NK-92 (cell line): ENCODE measurements around the gene JMJD1C.

ENCODE experiments used
- DNase-seq: peaks from one replicate; lab custom pipeline; 2025; ENCODE audit not compliant: unreplicated experiment; lab: John Stamatoyannopoulos, UW

JMJD1C gene

DNA sequence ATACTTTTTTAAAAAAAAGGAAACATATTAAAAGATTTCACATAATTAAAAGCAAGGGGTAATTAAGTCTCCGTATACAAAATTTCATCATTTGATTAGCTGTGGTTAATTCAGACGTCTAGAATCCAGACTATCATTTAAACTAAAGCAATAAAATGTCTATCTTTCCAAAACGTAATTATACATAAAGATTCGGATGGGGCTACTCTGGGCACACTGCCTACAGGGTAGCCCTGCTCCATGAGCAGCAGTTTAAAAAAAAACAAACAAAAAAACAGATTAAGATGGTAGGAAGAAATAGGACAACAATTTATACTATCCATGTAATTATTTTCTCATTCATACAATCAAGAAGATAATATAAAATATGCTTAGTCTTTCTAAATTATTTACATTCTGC lies 236.6 kb downstream of the JMJD1C start:
- no peak for DNase-seq

DNA sequence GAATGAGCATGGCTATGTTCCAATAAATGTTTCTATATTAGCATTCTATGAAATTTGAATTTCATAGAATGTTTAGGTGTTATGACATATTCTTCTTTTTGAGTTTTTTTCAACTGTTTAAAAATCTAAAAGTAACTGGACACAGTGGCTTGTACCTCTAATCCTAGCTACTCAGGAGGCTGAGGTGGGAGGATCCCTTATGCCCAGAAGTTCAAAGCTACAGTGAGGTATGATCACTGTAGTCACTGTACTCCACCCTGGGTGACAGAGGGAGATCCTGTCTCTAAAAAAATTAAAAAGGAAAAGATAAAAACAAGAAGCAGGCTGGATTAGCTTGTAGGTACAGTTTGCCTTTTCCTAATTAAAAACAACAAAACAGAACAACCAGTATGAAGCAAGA lies 237.5 kb downstream of the JMJD1C start:
- no peak for DNase-seq

DNA sequence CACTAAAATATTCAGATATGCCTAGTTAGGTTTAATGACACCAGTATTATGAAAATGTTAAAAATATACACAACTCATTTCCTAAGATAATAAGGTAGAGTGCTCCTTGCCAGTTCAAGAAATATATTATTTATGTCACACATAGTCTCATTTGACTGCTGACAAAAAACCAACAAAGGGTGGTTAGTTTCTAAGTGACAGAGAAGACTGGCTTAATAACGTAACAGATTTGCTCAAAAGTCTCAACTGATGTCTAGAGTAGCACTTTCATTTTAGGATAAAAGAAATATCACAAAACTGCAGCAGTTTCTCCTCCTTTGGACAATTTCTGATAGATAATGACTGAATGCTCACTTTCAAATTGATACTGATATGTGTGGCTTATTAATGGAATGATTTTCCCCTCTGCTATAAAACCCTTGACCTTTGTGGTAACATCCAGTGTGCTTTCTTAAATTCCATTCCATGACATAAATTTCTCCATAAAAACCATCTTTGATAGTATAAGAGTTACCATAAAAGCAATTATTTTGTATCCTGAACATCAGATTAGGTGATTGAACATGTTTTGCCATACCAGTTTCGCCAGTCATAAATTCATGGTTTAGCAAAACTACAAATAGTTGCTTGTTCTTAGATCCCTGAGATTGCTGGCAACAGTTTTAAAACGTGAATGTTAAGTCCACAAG lies 238.4 kb downstream of the JMJD1C start:
- DNase-seq: no peak

DNA sequence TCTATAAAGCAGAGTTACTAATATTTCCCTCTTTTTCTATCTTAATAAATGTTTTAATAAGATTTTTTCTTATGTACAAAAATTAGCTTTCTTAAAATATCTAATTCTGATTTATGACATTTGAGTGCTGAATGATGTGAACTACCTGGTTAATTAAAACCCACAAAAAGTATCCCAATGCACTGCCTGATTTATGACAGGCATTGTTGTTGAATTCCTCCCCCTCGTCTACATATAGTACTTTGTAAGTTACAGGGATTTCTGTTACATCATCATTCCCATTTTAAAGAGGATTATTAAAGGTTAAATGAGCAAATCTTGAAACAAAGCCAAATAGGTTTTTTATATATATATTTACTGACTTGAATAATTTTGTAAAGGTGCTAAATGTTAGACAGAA lies 241.5 kb downstream of the JMJD1C start:
- no peak for DNase-seq

DNA sequence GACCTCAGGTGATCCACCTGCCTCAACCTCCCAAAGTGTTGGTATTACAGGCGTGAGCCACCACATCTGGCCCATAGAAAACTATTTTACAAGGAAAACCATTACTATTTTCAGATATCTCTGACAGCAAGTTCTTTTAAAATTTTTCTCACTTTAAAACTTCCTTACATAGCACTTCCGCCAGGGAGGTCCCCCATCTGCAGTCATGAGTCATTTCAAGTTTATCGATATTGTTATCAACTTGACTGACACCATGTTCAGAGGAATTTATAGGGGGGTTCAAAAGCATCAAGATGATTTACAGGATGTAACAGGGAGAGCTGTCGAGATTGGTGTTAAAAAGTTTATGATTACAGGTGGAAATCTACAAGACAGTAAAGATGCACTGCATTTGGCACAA lies 243.8 kb downstream of the JMJD1C start:
- no peak for DNase-seq

DNA sequence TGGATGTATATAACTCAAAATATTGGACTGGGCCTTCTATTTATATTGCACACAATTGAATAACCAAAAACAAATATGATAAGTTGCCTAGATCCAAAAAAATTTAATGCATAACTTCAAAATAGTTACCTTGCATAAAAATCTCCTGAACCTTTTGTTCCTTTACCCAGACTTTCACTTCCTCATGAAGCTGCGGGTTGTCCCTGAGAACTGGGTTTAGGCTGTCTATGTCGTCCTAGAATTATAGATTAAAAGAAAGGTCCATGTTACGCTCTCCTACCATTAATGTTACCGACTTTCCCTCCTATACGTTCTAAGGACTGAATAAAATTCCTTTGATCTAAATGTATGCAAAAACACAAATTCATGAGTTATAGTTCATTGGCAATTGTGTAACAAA lies 246.0 kb downstream of the JMJD1C start:
- no peak for DNase-seq

DNA sequence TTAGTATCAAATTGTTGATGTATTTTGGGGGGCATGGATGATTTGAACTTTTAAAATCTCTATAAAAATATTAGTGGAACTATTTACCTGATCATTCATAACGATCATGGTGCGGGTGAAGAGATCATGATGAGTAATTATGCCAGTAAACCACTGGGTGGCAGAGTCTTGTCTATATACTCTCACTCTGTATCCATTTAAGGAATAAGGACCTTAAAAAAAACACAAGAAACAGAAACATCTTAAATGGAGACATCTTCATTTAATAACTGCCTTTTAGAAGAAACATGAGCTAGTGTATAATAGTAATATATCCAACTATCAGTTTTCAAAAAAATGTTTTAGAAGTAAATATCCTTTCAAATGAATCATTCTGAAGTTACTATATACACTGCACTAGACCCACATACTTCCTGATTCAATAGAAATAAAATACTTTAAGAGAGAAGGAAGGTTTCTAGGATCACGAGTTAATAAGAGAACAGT lies 248.6 kb downstream of the JMJD1C start:
- DNase-seq: no peak

DNA sequence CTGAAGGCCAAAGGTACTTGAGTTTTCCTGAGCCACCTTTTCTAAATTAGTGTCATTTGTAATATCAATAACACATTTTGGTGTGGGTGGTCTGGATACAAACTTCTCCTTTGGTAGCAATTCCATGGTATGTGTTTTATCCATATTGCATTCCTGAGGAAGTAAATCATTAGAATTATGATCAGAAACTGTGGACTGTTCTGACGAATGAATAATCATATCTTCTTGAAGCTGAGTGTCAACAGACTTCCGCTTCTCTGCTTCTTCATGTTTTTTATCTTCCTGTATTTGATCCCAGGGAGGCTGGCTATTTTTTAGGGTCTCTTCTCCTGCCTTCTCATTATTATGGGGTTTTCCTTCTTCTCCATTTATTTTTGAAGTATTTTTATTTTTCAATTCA lies 251.2 kb downstream of the JMJD1C start:
- DNase-seq: no peak

DNA sequence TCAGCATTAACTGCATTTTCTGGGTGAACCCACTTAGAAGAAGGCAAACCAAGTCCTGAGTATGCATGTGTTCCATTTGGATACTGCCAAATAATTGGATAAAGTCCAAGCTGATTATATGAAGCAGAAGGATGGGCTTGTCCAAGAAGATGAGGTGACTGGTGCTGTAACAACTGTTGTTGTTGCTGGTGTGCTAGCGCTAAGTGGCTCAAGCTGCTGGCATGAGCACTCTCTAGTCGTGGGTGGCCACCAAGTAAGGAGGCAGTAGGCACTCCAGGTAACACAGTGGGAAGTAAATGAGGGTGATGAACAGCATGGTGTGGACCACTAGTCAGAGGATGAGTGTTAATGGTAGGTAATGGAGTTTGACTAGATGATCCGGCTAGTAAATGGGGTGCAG lies 252.3 kb downstream of the JMJD1C start:
- DNase-seq: no peak

DNA sequence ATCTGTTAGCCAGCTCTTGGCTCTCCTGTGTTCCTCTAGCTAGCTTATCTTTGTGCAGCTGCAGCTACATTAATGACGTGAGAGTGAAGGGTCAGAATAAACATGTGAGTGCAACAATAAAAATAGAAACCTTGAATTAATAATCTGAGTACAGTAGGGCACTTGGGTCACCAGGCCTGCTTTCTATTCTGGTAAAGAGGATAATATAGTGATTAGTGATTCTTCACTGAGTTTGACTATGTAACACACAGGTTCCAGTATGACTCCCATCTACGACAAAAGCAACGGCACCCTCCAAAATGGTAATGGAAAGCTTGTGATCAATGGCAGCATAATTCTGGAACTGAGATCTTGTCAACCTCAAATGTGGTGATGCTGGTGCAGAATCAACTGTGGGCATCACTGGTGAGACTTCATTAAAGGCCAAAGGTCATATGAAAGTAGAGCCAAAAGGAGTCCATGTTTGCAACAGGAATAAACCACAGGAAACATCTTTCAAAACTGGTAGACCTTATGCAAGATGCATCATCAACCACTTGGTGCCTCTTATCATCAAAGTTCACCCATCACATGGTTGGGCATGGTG lies 255.1 kb downstream of the JMJD1C start:
- DNase-seq: no peak

DNA sequence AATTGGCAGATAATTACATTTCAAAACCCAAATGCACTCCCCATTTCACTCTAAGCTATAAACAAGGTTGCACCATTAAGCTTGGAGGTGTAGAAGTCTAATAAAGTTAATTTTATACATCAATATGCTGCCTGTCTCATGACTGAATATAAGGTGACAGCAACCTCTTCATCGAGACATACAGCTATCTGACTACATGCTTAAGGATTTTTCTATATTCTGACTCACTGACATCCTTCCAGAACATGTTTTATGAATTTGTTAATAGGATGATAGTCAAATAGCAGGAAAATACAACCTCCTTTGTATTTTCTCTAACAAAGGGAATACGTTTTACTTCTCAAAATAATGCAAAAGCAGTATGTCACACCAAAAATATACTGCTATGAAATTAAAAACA lies 256.1 kb downstream of the JMJD1C start:
- no peak for DNase-seq

DNA sequence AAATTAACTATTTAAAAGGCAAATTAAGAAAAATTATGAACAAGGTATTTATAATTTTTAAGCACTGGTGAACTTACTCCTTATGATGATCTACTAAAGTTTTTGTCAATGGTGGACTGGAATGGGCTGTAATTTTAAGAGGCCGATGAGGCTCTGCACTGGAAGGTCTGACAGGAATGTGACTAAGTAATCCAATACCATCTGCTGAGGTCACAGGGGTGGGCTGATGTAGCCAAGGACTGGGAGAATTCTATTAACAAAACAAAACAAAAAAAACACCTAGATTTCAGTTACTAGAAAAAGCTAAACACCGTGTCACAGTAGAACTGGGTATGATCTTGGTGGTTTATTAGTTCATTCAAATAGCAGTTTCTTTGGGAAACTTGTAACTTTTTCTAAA lies 256.8 kb downstream of the JMJD1C start:
- DNase-seq: no peak

DNA sequence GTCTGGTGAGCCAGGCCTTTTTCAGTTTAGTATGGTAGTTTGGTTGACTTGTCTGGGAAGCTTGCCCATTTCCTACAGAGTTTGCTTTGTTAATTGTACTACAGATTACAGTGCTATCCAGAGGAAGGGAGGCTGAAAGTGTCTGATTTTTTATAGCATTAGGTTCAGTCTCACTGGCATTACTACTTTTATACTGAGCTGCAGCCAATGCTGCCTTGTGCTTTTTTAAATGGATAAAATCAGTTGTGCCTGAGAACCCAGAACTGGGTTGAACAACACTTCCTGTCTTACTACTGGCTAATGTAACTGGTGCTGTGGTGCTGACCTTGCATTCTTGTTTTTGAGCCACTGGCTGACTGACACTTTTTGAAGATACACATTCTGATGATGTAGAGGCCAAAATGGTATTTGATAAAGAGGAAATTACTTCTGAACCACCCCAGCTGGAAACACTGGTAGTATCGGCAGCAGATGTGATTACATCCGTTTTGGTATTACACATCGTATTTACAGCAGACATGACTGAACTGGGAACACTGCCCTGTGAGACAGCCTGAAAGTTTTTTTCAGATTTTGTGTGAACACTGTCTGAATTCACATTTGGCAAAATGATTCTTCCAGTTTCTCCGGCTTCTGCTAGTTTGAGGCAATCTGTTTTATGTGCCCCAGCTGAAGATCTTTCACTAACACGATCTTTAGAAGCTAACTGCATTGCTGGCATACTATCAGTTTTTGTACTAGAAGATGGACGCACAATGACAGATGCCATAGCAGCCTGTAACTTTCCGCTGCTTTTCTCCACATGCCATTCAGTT lies 258.6 kb downstream of the JMJD1C start:
- DNase-seq: no peak

DNA sequence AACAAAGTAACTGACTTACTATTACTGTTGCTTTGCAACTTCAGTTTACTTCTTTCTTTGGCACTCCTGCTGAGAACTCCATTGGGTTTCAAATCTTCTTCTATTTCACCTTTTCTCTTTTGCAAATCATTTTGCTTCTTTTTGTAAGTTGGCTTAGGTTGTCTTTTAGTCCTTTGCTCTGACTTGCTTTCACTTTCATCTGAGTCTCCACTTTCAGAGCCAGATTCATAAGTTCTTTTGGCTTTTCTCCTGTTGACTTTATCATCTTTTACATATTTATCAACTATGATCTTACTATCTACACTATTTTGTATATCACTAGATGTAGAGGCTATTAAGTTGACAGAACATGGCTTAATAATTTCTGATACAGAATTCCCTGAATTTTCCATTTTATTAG lies 259.2 kb downstream of the JMJD1C start:
- DNase-seq: no peak

DNA sequence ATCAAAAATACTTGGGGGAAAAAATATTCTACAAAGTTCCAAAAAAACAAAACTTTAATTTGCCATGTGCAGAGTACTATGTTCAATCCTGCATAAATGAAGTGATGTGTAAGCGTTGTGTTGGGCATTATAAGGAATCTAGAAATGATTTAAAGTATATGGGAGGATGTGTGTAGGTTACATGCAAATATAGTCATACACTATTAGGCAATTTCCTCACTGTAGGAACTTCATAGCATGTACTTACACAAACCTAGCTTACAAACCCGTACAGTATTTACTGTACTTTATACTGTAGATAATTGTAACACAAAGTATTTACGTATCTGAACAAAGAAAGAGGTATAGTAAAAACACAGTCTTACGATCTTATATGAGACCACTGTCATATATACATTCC lies 260.4 kb downstream of the JMJD1C start:
- no peak for DNase-seq

DNA sequence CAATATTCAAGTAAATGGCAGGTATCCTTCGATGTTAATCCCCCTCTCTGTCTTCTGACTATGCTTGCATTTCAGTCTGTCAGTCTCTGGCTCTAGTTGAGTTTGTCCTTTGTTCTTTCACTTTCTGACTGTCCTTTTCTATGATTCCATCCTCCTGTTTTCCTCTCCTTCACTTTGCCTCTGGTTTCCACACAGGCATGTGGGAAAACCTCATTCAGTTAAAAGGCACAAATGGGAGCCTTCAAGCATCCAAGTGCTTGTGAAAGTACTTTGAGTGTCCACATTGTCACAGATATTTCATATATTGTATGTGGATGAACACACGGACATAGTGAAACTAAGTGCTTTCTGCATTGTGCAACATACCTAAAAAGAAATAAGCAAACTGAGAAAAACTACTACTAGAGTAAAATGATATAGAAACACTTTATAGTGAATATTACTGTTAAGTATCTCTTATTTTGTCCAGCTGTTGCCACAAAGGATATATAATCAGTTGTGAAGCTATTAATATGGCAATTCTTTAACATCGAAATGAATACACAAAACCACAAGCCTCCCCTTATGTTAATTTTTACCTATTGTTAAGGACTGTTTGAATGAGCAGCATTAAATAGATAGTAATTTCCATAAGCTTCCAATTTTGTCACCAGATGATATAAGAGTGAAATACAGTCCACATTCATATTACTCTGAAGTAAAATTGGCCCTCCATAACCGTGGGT lies 260.9 kb downstream of the JMJD1C start:
- DNase-seq: no peak

DNA sequence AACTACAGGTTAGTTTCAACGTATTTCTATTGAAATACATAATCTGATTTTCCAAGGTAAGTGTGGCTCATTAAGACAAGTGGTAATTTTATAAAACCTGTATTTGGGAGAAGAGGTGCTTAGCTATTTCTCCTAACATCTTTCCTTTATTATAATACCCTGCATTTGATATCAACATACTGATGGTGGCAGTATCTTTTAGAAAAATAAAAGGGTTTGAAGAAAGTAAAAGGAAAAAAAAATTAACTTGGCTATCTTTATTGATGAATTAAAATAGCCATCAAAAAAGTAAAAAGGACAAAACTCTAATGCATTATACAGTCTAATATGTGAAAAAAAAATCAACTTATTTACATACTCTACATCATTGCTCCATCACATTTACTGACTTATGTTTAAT lies 264.7 kb downstream of the JMJD1C start:
- DNase-seq: no peak

DNA sequence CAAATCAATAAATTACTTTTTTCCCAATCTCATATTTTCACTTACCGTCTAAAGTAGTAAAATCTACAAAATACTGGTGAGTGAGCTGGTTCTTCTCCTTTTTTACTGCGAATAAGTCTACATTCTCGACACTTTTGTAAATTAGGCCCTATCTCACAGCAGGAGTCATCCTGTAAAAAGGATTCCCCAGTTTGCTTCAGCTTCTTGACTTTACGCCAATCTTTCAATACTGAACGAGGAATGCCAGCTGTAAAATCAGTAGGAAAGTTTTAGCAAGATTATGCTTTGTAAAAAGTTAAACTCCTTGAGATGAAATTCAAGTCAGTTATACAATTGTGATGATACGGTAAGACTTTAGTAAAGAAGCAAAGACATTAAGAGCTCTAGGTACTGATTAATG lies 265.3 kb downstream of the JMJD1C start:
- no peak for DNase-seq

DNA sequence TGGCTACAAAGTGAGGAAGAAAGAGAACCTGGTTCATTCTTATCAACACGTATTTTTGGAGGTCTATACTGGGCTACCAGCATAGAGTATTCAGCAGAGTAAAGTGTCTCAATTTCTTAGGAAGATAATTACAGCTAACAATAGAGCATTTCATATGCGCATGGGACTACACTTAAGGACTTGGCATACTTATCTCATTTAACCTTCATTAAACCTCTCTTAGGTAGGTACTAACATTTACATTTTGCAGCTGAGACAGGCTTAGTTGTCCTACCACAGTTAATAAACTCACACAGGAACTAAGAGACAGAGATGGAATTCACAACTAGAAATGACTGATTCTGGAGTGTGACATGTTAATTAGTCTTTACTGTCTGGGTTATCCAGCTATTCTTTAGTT lies 266.1 kb downstream of the JMJD1C start:
- DNase-seq: no peak

DNA sequence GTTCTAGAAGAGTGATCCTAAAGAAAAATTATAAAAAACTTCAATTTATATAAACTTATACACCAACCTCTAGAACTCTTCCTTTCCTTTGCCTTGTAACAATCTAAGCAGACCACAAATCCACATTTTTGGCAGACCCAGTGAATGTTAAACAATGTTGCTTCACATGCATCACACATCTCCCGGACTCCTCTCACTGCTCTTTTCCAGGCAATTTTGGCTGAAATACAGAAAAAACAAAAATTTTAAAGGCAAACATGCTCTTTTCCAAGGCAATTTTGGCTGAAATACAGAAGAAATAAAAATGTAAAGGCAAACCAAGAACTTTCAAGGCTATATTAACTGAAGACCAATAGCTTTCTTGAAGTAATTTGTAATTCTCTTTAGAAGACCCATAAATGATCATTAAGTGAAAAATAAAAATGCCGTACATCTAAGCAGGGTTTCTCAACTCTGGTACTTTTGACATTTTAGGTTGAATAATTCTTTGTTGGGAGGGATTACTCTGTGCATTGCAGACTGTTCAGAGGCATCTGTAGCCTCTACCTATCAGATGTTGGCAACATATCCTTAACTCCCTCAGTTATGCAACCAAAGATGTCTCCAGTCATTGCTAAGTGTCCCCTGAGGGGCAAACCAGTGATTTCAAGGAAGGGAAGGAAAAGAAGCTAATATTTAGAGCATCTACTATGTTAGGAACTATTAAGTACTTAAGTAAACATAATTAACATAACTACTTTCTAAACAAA lies 268.3 kb downstream of the JMJD1C start:
- DNase-seq: no peak

DNA sequence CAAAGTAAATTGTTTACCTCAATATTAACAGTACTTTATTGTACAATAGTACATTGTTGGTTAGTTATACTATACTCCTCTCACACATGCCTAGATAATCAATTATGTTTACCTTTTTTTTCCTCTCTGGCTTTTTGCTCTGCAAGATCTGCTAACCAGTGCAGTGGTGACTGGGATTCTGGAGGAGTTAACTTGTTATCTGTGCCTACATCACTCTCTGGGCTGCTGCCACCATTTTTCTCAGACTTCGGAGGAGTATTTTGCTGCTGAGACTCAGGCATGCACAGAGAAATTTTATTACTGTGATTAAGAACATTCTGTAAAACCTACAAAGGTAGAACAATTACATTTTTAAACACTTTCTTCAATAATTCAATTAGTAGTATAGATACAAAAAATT lies 273.0 kb downstream of the JMJD1C start:
- DNase-seq: no peak
